ENCODE data around the gene COPS7B.

GRCh38 chr2:231795525-231796327, 9.5 kb downstream of the COPS7B start:
- TF ChIP-seq CHD2 (IDR thresholded peaks at IDR 0.05; ENCODE audit: borderline replicate concordance, low read depth, low read length) (no peak), CTCF (IDR thresholded peaks at IDR 0.05 in 2 of 3, conservative IDR thresholded peaks at IDR 0.05 in 1 of 3; ENCODE audit: control insufficient read depth in 2 of 3, extremely low read depth in 1 of 3, insufficient read depth in 1 of 3, low read depth in 3 of 3, low read length in 3 of 3) (0 out of 6 replicates have a peak, but pooled peaks of 2 of the 3 experiments have one; percentile 8 to 13), POLR2A (IDR thresholded peaks at IDR 0.05; ENCODE audit: low read depth, low read length) (no peak), ZZZ3 (IDR thresholded peaks at IDR 0.05; ENCODE audit: control insufficient read depth, insufficient read length, low read depth) (no peak), DPF2 (IDR thresholded peaks at IDR 0.05) (no peak), SMARCA5 (IDR thresholded peaks at IDR 0.05) (no peak), TAF1 (IDR thresholded peaks at IDR 0.05; ENCODE audit: borderline replicate concordance, low read depth, low read length) (no peak), TBL1XR1 (IDR thresholded peaks at IDR 0.05; ENCODE audit: low read depth, low read length) (no peak), POLR2AphosphoS5 (IDR thresholded peaks at IDR 0.05; ENCODE audit: low read length) (no peak), JUNB (IDR thresholded peaks at IDR 0.05) (no peak)
- TF ChIP-seq, protein P1, sequence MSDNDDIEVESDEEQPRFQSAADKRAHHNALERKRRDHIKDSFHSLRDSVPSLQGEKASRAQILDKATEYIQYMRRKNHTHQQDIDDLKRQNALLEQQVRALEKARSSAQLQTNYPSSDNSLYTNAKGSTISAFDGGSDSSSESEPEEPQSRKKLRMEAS (IDR thresholded peaks at IDR 0.05; ENCODE audit: low read depth, low read length), result no peak
- TF ChIP-seq, protein P2, sequence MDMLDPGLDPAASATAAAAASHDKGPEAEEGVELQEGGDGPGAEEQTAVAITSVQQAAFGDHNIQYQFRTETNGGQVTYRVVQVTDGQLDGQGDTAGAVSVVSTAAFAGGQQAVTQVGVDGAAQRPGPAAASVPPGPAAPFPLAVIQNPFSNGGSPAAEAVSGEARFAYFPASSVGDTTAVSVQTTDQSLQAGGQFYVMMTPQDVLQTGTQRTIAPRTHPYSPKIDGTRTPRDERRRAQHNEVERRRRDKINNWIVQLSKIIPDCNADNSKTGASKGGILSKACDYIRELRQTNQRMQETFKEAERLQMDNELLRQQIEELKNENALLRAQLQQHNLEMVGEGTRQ (IDR thresholded peaks at IDR 0.05; ENCODE audit: borderline replicate concordance, low read depth, low read length), result no peak

Data from GM12878 (cell line).